ACC112 (cell line): ENCODE measurements around the gene ASCC2.
A peak's percentile ranks its signal among the peaks of the same experiment; 100 is the strongest.

Source experiments
- H2AFZ ChIP-seq: fragments of 200-600 bp; sonication (generic); one replicate; pipeline ENCODE4 v1.6.0; 2017; ENCODE audit warnings: antibody characterized with exemption, low read length; ENCODE audit not compliant: unreplicated experiment
- H3K27ac ChIP-seq: fragments of 200-600 bp; sonication (generic); 2 replicates; pipeline ENCODE4 v1.5.1; 2014; ENCODE audit warnings: low read depth, mild to moderate bottlenecking, antibody characterized with exemption, low read length, moderate library complexity
- H3K27me3 ChIP-seq: fragments of 200-600 bp; sonication (generic); 2 replicates; pipeline ENCODE4 v1.6.1; 2014; ENCODE audit warnings: mild to moderate bottlenecking, antibody characterized with exemption, low read length, moderate library complexity, mixed read lengths; ENCODE audit not compliant: insufficient read depth
- H3K36me3 ChIP-seq: fragments of 200-600 bp; sonication (generic); 2 replicates; pipeline ENCODE4 v1.6.1; 2016; ENCODE audit warnings: mild to moderate bottlenecking, antibody characterized with exemption, low read length, moderate library complexity, mixed read lengths; ENCODE audit not compliant: insufficient read depth
- H3K4me1 ChIP-seq: fragments of 200-600 bp; sonication (generic); one replicate; pipeline ENCODE4 v1.6.1; 2016; ENCODE audit warnings: low read length, mixed read lengths; ENCODE audit not compliant: insufficient read depth, unreplicated experiment, control insufficient read depth
- H3K4me3 ChIP-seq: fragments of 200-600 bp; sonication (generic); 2 replicates; pipeline ENCODE4 v1.5.1; 2014; ENCODE audit warnings: mild to moderate bottlenecking, low read depth, low read length
- H3K79me2 ChIP-seq: fragments of 200-600 bp; sonication (generic); one replicate; pipeline ENCODE4 v1.6.0; 2016; ENCODE audit warnings: low read length; ENCODE audit not compliant: control insufficient read depth, unreplicated experiment, insufficient read depth

Gene ASCC2, protein sequence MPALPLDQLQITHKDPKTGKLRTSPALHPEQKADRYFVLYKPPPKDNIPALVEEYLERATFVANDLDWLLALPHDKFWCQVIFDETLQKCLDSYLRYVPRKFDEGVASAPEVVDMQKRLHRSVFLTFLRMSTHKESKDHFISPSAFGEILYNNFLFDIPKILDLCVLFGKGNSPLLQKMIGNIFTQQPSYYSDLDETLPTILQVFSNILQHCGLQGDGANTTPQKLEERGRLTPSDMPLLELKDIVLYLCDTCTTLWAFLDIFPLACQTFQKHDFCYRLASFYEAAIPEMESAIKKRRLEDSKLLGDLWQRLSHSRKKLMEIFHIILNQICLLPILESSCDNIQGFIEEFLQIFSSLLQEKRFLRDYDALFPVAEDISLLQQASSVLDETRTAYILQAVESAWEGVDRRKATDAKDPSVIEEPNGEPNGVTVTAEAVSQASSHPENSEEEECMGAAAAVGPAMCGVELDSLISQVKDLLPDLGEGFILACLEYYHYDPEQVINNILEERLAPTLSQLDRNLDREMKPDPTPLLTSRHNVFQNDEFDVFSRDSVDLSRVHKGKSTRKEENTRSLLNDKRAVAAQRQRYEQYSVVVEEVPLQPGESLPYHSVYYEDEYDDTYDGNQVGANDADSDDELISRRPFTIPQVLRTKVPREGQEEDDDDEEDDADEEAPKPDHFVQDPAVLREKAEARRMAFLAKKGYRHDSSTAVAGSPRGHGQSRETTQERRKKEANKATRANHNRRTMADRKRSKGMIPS

DNA sequence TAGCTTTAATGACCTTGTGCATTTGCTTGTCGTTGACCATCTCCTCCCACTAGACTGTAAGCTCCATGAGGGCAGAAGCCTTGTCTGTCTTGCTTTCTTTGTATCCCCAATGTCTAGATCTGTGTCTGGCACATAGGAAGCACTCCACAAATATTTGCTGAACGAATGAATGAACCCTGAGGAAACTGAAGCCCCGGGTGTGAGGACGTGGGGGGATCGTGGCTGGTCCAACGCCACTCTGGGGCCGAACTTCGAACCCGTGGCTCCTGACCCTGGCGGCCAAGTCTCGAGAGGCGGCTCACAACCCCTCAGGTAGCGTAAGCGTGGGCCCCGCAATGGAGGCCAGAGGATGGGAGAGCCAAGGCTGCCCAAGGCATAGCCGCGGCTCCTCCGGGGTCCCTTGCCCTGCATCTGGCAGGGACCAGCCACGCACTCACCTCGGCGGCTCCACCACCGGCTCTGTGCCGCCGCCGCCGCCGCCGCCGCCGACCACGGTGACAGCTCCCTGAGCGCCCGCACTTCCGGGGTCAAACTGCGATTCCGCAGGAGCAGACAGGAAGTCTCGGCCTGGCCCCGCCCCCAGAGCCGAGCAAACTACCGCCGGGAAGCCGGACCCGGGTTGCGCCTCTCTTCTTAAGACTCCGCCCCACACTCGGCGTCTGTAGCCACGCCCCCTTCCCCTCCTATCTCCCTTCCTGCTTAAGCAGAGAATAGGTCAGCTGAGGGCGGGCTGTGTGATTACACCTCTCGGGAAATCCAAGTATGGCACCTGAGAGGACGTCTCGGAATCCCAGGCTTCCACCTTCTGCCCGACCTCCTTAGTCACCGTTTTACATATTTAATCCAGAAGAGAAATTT lies at the start of gene ASCC2:
ASCC2 (minus strand) TSS at position 534 of the 858 bp plus-strand sequence. CDS start 5,949 bp downstream, outside the sequence.
- Histone ChIP-seq H2AFZ (peak within 1 kb of the TSS; percentile 90), H3K27ac (peak within 1 kb of the TSS; percentile 62), H3K36me3 (no peaks in the 10 kb centered on the region), H3K27me3 (no peaks in the 10 kb centered on the region), H3K79me2 (peaks cover 13% of the 10 kb centered on the region), H3K4me3 (peak within 1 kb of the TSS; percentile 96), H3K4me1 (peaks cover 16% of the 10 kb centered on the region)

DNA sequence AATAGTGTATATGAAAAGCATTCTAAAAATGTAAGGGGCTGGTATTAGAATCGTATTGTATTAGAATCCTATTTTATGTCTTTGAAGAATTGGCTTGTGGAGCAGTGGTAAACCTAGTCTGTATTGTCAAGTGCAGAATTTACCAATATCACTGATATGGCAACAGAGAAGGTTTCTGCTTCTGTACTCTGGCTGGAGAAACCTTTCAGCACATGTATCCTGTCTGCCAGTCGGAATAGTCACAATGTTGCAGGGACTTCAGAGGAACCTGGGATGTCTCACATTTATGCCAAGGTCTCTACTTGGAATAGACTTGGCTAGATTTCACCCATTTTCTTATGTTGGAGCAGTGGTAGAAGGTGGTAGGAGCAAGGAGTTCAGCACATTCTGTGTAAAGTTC lies 49.3 kb upstream of the ASCC2 start:
- no peaks in the 10 kb centered on the region for H3K36me3 ChIP-seq
- H3K4me1 ChIP-seq: peaks cover 2% of the 10 kb centered on the region
- peaks cover 52% of the 10 kb centered on the region for H3K79me2 ChIP-seq
- no peak overlapping the region for H3K4me3 ChIP-seq
- H3K27ac ChIP-seq: no peak overlapping the region
- H2AFZ ChIP-seq: no peak overlapping the region
- no peaks in the 10 kb centered on the region for H3K27me3 ChIP-seq

DNA sequence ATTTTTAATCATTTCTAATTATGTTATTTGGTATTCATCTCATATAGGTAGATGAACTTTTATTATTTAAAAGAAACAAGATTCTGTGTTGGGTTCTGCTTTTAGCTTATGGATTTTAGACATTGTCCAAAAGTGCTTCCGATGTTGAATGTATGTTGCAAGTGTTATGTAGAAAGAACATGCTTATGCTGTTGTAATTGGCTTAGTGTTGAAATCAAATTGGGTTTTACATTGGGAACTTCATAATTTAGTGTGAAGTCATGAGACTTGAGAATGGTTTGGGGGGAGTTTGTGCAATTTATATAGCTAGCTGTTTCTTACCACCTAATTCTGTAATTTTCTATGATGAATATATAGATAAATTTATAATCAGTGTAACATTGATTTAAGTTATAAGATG lies 48.5 kb upstream of the ASCC2 start:
- Histone ChIP-seq H3K4me1 (peaks cover 2% of the 10 kb centered on the region), H2AFZ (no peak overlapping the region), H3K4me3 (no peak overlapping the region), H3K27ac (no peak overlapping the region), H3K27me3 (no peaks in the 10 kb centered on the region), H3K36me3 (no peaks in the 10 kb centered on the region), H3K79me2 (peaks cover 51% of the 10 kb centered on the region)

DNA sequence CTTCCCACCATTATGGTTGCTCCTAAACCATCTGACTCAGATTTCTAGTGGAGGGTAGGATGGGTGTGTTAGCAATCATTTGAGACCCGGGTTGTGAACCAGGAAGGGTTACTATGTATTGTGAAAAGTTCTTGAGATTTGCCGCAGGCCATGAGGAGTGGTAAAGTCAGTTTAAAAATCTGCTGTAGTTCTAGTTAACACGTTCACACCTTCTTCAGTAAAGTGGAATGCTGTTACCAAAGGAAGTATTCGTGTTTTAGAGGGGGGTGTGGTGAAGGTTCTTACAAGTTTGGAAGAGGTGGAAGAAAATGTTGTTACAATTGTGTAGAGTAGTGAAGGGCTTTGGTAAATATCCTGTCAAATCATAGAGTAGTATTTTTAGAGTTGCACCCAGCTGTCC lies 47.5 kb upstream of the ASCC2 start:
- Histone ChIP-seq H3K27me3 (no peaks in the 10 kb centered on the region), H3K4me1 (peaks cover 2% of the 10 kb centered on the region), H3K27ac (no peak overlapping the region), H3K4me3 (no peak overlapping the region), H3K36me3 (no peaks in the 10 kb centered on the region), H2AFZ (no peak overlapping the region), H3K79me2 (peaks cover 46% of the 10 kb centered on the region)

DNA sequence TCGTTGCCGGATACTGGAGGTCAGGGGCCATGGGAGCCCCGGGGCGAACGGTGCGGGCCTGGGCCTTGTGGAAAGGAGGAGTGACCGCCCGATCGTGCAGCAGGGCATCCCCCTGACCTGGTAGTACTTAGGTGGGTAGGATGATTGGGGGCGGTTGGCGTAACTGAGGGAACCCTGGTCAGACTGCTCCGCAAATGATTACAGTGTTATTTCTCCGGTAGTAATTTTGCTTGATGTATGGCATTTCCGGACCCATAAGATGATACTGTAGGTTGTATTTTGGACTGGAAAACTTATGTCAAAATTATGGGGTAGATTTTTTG lies 45.7 kb upstream of the ASCC2 start:
- peak overlapping the region; percentile 54; the same call in 1 of the 2 replicates for H3K27ac ChIP-seq
- peak overlapping the region; percentile 91 for H3K4me3 ChIP-seq
- no peak overlapping the region for H2AFZ ChIP-seq
- no peaks in the 10 kb centered on the region for H3K27me3 ChIP-seq
- H3K36me3 ChIP-seq: no peaks in the 10 kb centered on the region
- H3K4me1 ChIP-seq: peaks cover 2% of the 10 kb centered on the region
- H3K79me2 ChIP-seq: peaks cover 44% of the 10 kb centered on the region

DNA sequence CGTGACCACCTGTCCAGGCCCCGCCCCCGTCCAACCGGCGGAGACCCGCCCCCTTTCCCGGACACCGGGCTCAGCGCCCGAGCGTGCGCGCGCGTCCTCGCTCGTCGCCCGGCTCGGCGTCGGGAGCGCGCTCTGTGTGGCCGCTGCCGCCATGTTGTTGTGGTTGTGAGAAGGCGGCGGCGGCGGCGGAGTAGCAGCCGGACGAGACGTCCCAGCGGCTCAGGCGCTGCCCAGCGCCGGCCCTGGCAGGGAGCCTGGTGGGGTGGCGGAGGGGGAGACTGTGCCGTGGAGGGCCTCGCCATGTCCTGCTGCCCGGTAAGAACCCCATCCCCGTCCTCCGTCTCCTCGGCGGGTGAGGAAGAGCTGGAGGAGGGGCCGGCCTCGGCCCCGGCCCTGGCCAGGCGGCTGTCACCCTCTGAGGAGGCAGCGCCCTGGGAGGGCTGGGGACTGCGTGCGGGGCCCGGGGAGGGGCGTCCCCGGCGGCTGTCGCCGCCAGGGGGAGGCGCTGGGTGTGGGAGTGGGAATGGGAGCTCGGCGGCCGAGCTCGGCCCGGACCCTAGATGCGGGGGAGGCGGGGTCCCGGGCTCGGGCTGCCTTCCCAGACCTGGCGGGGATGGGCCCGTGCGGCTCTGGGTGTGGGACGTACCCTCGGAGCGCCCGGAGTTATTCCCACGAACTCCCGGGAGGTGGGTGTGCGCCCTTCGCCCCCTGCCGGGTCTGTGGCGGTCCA lies 45.1 kb upstream of the ASCC2 start, which contains the start of gene MTMR3:
MTMR3 (plus strand) TSS at position 130 of the 730 bp plus-strand sequence. CDS start 87,886 bp downstream, outside the sequence.
- Histone ChIP-seq H3K4me1 (peaks cover 2% of the 10 kb centered on the region), H3K4me3 (peak within 1 kb of the TSS; percentile 91), H3K27me3 (no peaks in the 10 kb centered on the region), H2AFZ (peak within 1 kb of the TSS; percentile 87), H3K36me3 (no peaks in the 10 kb centered on the region), H3K79me2 (peaks cover 43% of the 10 kb centered on the region), H3K27ac (peak within 1 kb of the TSS; percentile 54; the same call in 1 of the 2 replicates)

DNA sequence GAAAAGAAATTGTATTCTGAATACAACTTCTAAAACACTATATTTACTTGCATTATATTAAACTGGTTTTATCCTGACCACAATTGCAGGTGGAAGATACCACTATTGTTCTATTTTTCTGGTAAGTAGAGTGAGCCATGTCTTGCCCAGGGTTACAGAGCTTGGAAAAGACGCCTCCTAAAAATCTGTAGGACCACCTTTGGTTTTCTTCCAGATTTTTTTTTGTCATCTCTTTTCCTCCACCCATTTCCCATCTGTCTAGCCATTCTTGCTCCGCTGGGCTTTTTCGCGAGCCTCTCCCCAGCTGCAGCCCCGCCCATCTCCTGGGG lies 44.6 kb upstream of the ASCC2 start:
- peak overlapping the region; percentile 91; the same call in 1 of the 2 replicates for H3K4me3 ChIP-seq
- peaks cover 7% of the 10 kb centered on the region for H3K4me1 ChIP-seq
- H3K27me3 ChIP-seq: no peaks in the 10 kb centered on the region
- H2AFZ ChIP-seq: no peak overlapping the region
- H3K36me3 ChIP-seq: no peaks in the 10 kb centered on the region
- H3K27ac ChIP-seq: no peak overlapping the region
- peaks cover 39% of the 10 kb centered on the region for H3K79me2 ChIP-seq

DNA sequence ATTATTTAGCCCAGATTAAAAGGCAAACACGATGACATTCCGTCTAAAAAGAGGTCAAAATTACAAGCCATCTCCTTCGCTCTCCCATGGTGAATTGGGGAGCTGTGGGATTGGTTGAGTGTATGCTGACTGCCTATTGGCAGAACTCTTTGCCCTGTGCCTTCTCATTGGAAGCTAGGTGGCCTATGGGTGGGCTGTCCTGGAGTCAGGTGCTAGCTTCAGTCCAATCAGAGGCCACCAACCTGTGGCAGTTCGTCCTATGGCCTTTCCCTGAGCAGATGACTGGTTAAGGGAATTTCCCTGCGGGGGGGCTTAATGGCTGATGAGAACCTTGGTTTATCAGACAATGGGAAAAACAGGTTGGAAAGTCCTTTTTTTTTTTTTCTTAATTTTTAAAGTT lies 41.7 kb upstream of the ASCC2 start:
- H3K27me3 ChIP-seq: no peaks in the 10 kb centered on the region
- peaks cover 12% of the 10 kb centered on the region for H3K79me2 ChIP-seq
- no peak overlapping the region for H3K4me3 ChIP-seq
- no peaks in the 10 kb centered on the region for H3K36me3 ChIP-seq
- no peak overlapping the region for H3K27ac ChIP-seq
- peaks cover 4% of the 10 kb centered on the region for H3K4me1 ChIP-seq
- H2AFZ ChIP-seq: no peak overlapping the region

DNA sequence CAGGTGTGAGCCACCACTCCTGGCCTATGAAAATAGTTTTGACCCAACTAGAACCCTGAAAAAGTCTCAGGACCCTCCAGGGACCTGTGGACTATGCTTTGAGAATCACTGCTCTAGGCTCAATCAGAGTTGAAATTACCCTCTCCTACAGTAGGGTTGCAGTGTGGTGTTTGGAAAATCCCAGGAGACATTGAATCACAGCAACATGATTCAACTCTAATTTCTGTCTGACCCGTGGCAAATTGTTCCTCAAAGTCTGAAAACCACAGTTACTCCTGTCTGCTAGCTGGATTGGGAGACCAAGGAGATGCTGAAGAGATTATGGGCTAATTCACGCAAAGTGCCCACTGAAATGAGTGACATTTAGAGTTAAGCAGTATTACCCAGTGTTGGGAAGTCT lies 39.5 kb upstream of the ASCC2 start:
- no peaks in the 10 kb centered on the region for H3K27me3 ChIP-seq
- no peak overlapping the region for H3K27ac ChIP-seq
- no peak overlapping the region for H2AFZ ChIP-seq
- no peaks in the 10 kb centered on the region for H3K36me3 ChIP-seq
- no peaks in the 10 kb centered on the region for H3K79me2 ChIP-seq
- H3K4me3 ChIP-seq: no peak overlapping the region
- H3K4me1 ChIP-seq: peaks cover 4% of the 10 kb centered on the region

DNA sequence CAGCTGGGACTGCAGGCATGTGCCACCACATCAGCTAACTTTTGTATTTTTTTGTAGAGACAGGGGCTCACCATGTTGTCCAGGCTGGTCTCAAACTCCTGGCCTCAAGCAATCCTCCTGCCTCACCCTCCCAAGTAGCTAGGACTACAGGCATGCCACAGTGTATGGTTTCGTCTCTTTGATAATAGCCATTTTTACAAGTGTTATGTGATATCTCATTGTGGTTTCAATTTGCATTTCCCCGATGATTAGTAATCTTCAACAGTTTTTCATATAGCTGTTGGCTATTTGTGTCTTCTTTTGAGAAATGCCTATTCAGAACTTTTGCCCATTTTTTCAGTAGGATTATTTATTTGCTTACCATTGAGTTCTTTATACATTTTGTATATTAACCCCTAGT lies 35.9 kb upstream of the ASCC2 start:
- Histone ChIP-seq H3K4me1 (peaks cover 4% of the 10 kb centered on the region), H3K27me3 (no peaks in the 10 kb centered on the region), H2AFZ (no peak overlapping the region), H3K4me3 (no peak overlapping the region), H3K79me2 (no peaks in the 10 kb centered on the region), H3K36me3 (no peaks in the 10 kb centered on the region), H3K27ac (no peak overlapping the region)
